Retina (tissue), 1 donor: Measurements from ENCODE around the gene ZNF426.
"Not testable (repeated sequence)": the region's sequence is repeated elsewhere in the genome, so short reads cannot be mapped to it uniquely, and the experiment has no call there.

Source experiments
- DNase-seq: peaks from one replicate; pipeline ENCODE4 v3.0.0-alpha.2; 2016

Gene ZNF426

DNA sequence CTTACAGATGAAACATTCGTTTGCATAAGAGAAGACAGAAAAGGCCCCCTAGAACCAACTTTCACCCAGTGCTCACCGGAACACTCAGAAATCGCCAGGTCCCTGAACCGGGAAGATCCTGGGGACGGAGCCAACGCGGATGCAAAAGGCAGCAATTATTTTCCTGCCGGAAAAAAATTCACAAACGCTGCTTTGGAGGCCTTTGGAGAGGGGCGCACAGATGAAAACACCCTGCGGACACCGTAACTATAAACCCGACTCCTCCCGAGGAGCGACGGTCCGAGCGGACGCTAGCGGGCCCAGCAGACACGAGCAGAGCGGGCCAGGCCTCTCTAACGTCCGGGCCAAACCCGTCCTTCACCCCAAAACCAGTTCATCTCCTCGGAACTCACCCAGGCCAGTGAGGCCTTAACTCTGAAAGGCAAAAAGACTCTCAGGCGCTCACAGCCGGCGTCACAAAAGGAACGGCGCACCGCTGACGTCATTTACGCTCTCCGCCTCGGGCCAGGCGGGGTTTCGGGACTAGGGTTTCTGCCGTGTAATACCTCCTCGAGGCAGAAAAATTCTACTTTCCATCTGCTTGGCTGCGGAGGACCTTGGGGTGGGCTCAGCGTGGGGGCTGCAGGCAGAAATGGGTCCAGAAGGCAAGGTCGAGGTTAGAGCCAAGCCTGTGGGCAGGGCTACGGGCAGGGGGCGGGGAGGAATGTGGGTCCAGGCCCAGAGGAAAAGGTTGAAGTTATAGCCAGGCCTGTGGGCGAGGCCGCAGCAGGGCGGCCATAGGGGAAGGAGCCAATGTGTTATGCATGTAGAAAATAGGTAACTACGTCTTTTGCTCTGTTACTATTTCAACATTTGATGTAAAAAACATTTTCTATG, at the start of gene ZNF426:
Gene ZNF426 (minus strand): TSS at position 463 of the 876 bp plus-strand sequence. CDS start 2,413 bp downstream, outside the sequence.
- peak; percentile 97 for DNase-seq

DNA sequence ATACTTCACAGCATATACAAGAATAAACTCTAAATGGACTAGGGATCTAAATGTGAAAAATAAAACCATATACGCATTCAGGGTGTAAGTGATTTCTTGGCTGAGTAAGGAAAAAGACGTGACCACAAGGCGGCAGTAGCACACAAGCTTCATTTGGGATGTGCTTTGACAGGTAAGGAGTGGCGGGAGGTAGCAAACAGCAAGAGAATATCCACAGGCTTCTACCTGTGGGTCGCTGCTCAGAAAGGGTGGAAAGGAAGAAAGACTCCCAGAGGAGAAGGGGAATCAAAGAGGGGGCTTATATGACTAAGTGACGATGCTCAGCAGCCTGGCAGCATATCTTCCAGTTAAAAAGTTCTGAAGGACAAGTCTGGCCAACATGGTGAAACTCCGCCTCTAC, 48.3 kb upstream of the ZNF426 start:
- DNase-seq: peak; percentile 62

DNA sequence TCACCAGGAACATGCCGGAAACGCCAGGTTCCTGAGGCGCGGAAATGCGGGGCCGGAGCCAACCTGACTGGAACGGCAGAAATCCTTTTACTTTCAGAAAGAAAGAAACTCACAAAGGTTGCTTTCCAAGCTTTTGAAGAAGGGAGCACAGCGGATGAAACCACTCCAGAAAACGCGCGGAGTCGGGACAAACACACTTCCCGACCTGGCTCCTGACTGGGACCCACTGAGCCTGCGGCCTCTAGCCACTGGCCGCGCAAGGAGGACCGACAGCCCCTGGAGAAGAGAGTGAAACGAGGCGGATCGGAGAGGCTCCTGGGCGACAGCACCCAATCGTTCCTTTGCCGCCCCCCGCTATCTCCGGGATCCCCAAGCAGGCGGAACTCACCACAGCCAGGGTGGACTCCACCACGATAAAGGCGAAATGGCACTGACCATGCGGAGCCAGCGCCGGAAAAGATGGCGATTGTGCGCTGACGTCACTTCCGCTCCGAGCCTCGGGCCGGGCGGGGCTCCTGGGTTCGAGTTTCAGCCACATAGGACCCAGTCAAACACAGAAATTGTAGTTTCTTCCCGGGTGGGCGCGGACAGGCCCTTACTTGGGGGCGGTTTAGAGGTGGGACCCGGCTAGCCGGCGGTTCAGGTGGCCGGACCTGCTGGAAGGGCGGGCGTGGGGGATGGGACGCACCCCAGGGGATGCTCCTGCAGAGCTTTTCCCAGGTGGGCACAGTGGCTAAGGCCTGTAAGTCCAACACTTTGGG, 45.8 kb upstream of the ZNF426 start, which contains the start of gene ZNF121:
Gene ZNF121 (minus strand): TSS at position 432 of the 761 bp plus-strand sequence. CDS start 16,407 bp downstream, outside the sequence.
- DNase-seq: peak; percentile 98

DNA sequence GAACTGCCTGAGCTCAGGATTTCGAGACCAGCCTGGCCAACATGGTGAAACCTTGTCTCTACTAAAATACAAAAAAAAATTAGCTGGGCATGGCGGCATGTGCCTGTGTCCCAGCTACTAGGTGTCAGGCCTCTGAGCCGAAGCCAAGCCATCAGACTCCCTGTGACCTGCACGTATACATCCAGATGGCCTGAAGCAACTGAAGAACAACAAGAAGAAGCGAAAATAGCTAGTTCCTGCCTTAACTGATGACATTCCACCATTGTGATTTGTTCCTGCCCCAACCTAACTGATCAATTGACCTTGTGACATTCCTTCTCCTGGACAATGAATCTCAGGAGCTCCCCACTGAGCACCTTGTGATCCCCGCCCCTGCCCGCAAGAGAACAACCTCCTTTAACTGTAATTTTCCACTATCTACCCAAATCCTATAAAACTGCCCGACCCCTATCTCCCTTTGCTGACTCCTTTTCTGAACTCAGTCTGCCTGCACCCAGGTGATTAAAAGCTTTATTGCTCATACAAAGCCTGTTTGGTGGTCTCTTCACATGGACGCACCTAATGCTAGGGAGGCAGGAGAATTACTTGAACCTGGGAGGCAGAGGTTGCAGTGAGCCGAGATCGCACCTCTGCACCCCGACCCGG, 43.8 kb upstream of the ZNF426 start:
- not testable (repeated sequence) for DNase-seq

DNA sequence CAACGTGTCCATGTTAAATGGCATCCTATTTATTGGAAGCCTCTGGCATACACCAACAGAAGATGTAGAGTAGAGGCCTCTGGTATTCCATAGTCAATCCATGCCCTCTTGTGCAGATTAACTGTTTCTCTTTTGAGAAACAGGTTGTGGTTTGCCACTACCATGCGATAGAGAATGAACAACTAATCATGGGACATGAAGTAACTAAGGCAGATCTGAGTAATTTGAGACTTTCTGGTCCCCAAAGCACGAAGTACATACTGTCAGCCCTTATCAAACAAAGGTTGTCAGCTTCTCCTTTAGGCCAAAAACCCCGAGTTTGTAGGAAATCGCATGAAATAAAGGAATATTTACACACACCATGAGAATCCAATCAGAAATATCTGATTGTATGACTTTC, 42.3 kb upstream of the ZNF426 start:
- DNase-seq: no peak

DNA sequence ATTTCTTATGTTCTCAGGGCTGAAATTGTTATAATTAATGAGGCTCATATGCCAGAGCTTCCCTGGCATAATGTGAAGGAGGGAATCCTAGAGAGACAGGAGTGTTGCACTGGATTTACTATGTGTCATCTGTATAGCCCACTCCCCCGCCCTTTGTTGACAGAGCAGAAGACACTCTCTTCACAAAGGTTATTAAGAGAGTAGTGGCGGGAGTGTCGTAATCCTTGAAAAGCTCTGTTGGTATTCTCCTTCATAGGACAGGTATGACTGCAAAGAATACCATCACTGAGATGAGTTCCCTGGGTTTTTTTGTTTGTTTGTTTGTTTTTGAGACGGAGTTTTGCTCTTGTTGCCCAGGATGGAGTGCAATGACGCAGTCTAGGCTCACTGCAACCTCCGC, 31.8 kb upstream of the ZNF426 start:
- no peak for DNase-seq

DNA sequence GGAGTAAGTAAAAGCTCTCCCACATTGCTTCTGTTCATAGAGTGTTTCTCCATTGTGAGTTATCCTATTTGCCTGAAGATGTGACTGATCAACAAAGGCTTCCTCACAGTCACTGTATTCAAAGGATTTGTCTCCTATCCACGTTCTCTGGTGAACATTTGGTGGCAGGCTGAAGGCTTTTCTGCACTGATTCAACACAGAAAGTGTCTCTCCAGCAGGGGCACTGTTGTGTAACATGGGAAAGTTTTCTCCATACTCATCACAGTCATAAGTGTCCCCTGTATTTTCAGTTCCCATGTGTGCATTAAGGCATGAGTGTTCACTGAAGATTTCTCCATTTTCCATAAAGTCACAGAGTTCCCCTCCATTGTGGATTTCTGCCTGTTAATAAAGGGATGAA, 28.3 kb upstream of the ZNF426 start:
- DNase-seq: no peak

DNA sequence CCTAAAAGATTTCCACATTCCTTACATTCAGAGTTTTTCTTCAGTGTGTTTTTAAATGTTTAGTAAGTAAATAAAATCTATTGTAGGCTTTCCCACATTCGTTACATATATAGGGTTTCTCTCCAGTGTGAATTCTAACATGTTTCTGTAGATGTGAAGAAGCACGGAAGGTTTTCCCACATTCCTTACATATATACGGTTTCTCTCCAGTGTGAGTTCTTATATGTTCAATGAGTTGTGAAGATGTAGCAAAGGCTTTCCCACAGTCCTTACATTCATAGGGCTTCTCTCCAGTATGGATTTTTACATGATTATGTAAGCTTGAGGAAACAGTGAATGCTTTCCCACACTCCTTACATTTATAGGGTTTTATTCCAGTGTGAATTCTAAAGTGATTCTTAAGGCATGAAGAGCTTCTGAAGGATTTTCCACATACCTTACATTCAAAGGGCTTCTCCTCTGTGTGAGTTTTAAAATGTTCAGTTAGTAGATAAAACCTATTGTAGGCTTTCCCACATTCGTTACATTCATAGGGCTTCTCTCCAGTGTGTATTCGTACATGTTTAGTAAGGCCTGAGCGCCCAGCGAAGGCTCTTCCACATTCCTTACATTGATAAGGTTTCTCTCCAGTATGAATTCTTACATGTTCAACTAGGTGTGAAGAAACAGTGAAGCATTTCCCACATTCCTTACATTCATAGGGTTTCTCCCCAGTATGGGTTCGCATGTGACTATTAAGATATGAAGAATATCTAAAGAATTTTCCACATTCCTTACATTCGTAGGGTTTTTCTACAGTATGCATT, 27.7 kb upstream of the ZNF426 start:
- DNase-seq: no peak

DNA sequence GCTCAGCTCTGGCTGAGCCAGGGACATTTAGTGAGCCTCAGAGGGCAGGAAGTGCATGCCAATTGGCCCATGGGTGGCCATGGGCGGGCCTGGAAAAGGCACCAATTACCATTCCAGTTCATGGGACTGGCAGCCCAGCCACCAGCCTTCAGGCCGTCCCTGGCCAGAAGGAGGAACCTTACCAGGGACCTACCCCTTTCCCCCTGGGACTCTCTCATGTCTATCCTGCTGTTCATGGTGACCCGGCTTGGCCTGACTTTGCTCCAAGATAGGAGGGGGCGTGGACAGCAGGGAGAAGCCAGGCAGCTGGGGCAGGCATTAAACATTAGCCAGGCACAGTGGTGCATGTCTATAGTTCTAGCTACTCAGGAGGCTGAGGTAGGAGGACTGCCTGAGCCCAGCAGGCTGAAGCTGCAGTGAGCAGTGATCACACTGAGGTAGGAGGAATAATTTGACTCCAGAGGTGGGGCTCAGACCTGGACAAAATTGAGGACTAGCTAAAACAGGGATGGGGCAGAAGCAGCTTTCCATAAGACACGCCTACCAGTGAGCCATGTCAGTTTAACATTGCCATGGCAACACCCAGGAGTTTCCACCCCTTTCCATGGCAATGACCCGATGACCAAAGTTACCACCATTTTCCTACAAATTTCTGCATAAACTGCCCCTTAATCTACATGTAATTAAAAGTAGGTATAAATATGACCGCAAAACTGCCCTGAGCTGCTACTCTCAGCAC, 14.3 kb upstream of the ZNF426 start:
- DNase-seq: no peak

DNA sequence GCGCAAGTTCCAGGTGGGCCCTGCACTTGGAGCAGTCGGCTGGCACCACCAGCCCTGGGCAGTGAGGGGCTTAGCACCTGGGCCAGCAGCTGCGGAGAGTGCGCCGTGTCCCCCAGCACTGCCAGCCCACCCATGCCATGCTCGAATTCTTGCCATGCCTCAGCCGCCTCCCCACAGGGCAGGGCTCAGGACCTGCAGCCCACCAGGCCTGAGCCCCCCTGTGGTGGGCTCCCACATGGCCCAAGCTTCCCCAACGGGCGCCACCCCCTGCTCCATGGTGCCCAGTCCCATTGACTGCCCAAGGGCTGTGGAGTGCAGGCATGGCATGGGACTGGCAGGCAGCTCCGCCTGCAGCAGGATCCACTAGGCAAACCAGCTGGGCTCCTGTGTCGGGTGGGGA, 9.4 kb upstream of the ZNF426 start:
- DNase-seq: no peak

DNA sequence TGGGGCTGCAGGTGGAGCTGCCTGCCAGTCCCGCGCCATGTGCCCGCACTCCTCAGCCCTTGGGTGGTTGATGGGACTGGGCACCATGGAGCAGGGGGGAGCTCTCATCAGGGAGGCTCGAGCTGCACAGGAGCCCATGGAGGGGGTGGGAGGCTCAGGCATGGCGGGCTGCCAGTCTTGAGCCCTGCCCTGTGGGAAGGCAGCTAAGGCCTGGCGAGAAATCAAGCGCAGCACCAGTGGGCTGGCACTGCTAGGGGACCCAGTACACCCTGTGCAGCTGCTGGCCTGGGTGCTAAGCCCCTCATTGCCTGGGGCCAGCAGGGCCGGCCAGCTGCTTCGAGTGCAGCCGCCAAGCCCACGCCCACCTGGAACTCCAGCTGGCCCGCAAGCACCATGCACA, 2.8 kb upstream of the ZNF426 start:
- not testable (repeated sequence) for DNase-seq

DNA sequence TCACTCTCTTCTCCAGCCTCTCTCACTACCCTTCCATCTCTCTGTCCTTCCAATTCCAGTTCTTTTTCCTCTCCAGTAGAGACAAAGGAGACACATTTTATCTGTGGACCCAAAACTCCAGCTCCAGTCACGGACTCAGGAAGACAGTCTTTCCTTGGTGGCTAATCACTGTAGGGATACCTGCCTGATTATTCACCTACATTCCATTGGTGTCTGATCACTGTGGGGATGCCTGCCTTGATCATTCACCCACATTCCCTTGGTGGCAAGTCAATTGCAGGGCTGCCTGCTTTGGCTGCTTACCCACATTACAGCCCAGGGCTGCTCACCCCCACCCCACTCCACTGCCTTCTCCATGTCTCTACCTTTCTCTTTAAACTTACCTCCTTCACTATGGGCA, 1.5 kb upstream of the ZNF426 start:
- not testable (repeated sequence) for DNase-seq

DNA sequence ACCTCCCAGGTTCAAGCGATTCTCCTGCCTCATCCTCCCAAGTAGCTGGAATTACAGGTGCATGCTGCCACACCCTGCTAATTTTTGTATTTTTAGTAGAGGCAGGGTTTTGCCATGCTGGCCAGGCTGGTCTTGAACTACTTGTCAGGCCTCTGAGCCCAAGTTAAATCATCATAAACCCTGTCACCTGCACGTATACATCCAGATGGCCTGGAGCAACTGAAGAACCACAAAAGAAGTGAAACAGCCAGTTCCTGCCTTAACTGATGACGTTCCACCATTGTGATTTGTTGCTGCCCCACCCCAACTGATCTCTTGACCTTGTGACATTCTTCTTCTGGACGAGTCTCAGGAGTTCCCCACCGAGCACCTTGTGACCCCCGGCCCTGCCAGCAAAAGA, 756 bp upstream of the ZNF426 start:
- not testable (repeated sequence) for DNase-seq

DNA sequence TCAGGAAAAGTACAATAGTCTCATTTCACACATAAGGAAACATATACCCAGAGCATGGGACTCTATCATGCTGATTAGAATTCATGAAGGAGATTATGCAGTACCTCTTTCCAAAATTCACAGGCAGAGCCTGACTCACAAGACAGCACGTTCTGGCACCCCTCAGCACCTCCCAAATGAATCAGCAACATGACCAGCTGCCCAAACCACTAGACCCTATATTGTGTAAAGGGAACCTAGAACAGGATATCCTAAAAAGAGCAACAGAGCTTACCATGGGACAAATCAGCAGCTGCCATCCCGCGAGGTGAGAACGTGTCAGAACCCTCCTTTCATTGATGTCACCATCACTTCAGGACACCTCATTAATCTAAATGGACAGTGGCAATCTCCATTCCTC, 2.5 kb downstream of the ZNF426 start:
- no peak for DNase-seq

DNA sequence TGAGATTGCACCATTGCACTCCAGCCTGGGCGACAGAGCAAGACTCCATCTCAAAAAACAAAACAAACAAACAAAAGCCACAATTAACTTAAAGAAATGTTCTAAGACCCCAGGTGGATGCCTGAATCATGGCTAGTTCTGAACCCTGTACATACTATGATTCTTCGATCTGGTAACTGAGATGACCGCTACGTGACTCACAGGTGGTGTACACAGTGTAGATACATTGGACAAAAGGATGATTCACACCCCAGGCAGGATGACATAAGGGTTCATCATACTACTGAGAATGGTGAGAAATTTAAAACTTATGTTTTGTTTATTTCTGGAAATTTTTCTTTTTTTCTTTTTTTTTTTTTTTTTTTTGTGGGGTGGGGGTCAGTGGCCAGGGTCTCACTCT, 6.5 kb downstream of the ZNF426 start:
- no peak for DNase-seq

DNA sequence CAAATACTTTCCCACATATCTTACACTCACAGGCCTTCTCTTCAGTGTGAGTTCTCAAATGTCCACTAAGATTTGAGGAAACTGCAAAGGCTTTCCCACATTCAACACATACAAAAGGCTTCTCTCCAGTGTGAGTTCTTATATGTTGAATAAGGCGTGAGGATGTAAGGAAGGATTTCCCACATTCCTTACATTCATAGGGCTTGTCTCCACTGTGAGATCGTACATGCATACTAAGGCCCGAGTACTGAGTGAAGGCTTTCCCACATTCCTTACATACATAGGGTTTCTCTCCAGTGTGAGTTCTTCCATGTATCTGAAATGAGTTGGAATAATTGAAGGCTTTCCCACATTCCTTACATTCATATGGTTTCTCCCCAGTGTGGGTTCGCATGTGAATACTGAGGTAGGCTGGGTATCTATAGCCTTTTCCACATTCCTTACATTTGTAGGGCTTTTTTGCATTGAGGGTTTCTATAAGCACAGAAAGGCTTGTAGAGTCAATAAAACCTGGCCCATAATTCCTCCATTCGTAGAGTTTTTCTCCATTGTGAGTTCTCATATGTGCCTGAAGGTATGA, 9.6 kb downstream of the ZNF426 start:
- DNase-seq: no peak

DNA sequence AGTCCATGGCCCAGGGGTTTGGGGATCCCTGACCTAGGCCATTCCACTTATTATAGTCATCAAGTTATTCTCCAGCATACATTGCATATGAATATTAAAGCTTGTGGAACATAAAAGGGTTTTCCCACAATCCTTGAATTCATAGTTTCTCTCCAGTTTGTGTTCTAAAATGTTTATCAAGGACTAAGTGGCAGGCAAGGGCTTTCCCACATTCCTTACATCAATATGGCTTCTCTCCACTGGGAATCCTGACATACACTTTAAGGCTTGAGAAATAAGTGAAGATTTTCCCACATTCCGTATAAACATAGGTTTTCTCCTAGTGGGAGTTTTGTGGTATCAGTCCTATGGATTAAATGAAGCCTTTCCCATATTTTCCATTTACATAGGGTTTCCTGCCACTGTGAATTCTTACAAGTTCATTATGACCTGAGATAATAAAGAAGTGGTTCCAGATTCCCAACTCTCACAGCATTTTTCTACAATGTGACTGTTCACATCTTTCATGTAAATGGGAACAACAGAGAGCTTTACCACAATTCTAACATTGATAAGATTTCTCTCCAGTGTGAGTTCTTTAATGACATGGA, 14.5 kb downstream of the ZNF426 start:
- DNase-seq: no peak

DNA sequence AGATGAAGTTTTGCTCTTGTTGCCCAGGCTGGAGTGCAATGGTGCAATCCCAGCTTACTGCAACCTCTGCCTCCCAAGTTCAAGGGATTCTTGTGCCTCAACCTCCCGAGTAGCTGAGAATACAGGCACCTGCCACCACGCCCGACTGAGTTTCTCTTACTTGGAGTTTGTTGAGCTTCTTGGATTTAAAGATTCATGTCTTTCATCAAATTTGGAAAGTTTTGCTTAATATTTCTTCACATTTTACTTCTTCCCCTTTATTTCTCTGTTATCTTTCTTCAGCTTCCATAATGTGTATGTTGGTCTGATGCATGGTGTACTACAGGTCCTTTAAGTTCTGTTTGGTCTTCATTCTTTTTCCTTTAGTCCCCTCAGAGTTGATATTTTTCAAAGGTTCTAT, 31.2 kb downstream of the ZNF426 start:
- DNase-seq: no peak

DNA sequence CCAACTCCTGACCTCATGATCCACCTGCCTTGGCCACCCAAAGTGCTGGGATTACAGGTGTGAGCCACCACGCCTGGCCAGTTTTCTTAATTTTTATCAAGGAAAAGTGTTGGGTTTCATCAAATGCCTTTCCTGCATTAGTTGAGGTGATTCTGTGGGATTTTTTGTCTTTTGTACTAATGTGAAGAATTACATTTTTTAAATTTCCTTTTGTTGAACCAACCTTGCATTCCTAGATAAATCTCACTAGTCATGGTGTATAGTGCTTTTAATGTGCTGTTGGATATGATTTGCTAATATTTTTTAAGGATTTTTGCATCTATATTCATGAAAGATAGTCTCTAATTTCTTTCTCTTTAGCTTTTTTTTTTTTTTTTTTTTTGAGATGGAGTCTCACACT, 37.6 kb downstream of the ZNF426 start:
- DNase-seq: no peak

DNA sequence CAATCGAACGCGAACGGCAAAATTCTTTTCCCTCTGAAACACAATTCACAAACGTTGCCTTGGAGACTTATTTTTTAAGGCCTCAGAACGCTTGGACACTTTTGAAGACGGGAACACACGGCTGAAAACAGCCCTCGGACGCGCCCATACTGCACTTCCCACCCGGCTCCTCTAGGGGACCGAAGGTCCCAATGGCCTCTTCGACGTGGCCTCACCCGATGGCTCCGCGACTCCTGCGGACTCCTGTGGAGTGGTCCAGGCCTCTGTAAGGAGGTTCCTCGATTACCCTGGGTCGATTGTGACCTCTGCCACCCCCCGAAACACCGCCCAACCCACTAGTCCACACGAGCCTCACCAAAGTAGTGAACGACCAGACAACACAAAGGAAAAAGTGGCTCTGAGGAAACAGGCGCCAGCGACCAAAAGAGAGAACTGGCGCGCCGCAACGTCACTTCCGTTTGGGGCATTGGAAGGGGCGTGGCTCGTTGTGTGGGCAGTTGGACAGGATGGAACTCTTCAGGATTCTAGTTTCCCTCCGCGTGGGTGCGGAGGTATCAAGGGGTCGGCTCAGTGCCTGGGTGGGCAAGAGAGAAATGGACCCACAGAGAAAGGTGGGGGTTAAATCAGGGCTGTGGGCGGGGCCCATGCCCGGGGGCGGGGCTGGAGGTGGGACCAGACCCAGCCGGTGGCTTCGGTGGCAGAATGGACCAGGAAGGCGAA, 40.1 kb downstream of the ZNF426 start, which contains the start of gene ZNF560:
Gene ZNF560 (minus strand): TSS at position 434 of the 720 bp plus-strand sequence. CDS start 23,303 bp downstream, outside the sequence.
- no peak for DNase-seq
